GM23248 (cell line): Measurements from ENCODE around the gene TBC1D30.

ENCODE experiments used
- EZH2 ChIP-seq: fragments of 200-600 bp; sonication (generic); IDR thresholded peaks from 2 replicates; pipeline ENCODE4 v1.6.1; 2018; ENCODE audit warnings: antibody characterized with exemption, mild to moderate bottlenecking; ENCODE audit not compliant: insufficient read depth, poor library complexity, severe bottlenecking
- EZH2phosphoT487 ChIP-seq: fragments of 200-600 bp; sonication (generic); IDR thresholded peaks from 2 replicates; pipeline ENCODE4 v1.6.1; 2018; ENCODE audit warnings: antibody characterized with exemption, moderate library complexity, mild to moderate bottlenecking, low read depth; ENCODE audit not compliant: insufficient read depth

- no peak for TF ChIP-seq EZH2phosphoT487
- no peak for TF ChIP-seq EZH2
Measured at GRCh38 chr12:64798165-64798564, 26.3 kb upstream of the TBC1D30 start.
